A673 (cell line): ENCODE data around the gene SLC22A3. TPM values are rescaled to one million over a fixed set of nuclear protein-coding genes. Genes with fewer than 3 reads are reported as not detected.

Experiments used
- BruUV-seq: library from RNA; stranded (reverse); fragments of 400-500 nt; replicated peaks from 2 replicates; lab custom pipeline; 2021; lab: Mats Ljungman, UMichigan
- CTCF ChIA-PET: fragments of 300-600 bp; sonication (Branson Sonifier 250); formaldehyde crosslinking; loops from one replicate; lab custom pipeline; 2022; ENCODE audit warnings: antibody characterized with exemption; lab: Charles Lee
- POLR2A ChIA-PET: fragments of 300-600 bp; sonication (Branson Sonifier 250); formaldehyde crosslinking; loops from one replicate; lab custom pipeline; 2022; ENCODE audit warnings: antibody characterized with exemption; ENCODE audit not compliant: low non-redundant PET; lab: Charles Lee
- DNase-seq: peaks from one replicate; pipeline ENCODE4 v3.0.0-alpha.2; 2015; ENCODE audit warnings: low spot score
- H3K27ac ChIP-seq: fragments of 200-600 bp; sonication (generic); 2 replicates; pipeline ENCODE4 v1.5.1; 2016; ENCODE audit warnings: mixed run types, low read depth, mild to moderate bottlenecking, mixed read lengths, antibody characterized with exemption, low read length; ENCODE audit not compliant: poor library complexity, severe bottlenecking
- H3K27me3 ChIP-seq: fragments of 200-600 bp; sonication (generic); replicated peaks from 2 replicates; pipeline ENCODE4 v1.6.1; 2017; ENCODE audit warnings: mixed run types, low read depth, mild to moderate bottlenecking, mixed read lengths, antibody characterized with exemption, low read length; ENCODE audit not compliant: insufficient read depth, poor library complexity
- H3K36me3 ChIP-seq: fragments of 200-600 bp; sonication (generic); 2 replicates; pipeline ENCODE4 v1.6.1; 2016; ENCODE audit warnings: mixed run types, mild to moderate bottlenecking, mixed read lengths, antibody characterized with exemption, low read length; ENCODE audit not compliant: insufficient read depth, poor library complexity, severe bottlenecking
- H3K4me1 ChIP-seq: fragments of 200-600 bp; sonication (generic); 2 replicates; pipeline ENCODE4 v1.6.1; 2017; ENCODE audit warnings: mixed run types, mild to moderate bottlenecking, mixed read lengths, antibody characterized with exemption, low read length; ENCODE audit not compliant: insufficient read depth, poor library complexity, severe bottlenecking
- H3K4me3 ChIP-seq: fragments of 200-600 bp; sonication (generic); 2 replicates; pipeline ENCODE4 v1.5.1; 2016; ENCODE audit warnings: low read depth, mixed run types, mild to moderate bottlenecking, mixed read lengths, low read length; ENCODE audit not compliant: poor library complexity, severe bottlenecking
- H3K9me3 ChIP-seq: fragments of 200-600 bp; sonication (generic); 2 replicates; pipeline ENCODE4 v1.6.1; 2016; ENCODE audit warnings: mixed run types, low read depth, mild to moderate bottlenecking, mixed read lengths, antibody characterized with exemption, low read length; ENCODE audit not compliant: poor library complexity, severe bottlenecking
- CTCF ChIP-seq: fragments of 300-800, 200-600 bp; sonication (generic); conservative IDR thresholded peaks from 2 replicates; pipeline ENCODE4 v1.5.1; 2017; ENCODE audit warnings: low read depth, mild to moderate bottlenecking, antibody characterized with exemption, low read length, moderate library complexity, mixed read lengths
- EZH2 ChIP-seq: fragments of 200-600 bp; sonication (generic); IDR thresholded peaks from 2 replicates; pipeline ENCODE4 v1.6.1; 2017; ENCODE audit warnings: borderline replicate concordance, low read depth, mild to moderate bottlenecking, mixed read lengths, antibody characterized with exemption, low read length; ENCODE audit not compliant: poor library complexity, severe bottlenecking
- intact Hi-C: fragments of 100-400 bp; cut with micrococcal nuclease; formaldehyde crosslinking; loops from one replicate; pipeline ENCODE4 v1.10.0; 2022; ENCODE audit not compliant: unreplicated experiment
- total RNA-seq: library from RNA; stranded (reverse); gene quantifications from 2 replicates; pipeline ENCODE4 v1.2.3, GENCODE V29; 2021

Gene SLC22A3
- total RNA-seq, 1 experiment from 2014 or later: not detected

GRCh38 chr6:160327981-160328380 is 20.2 kb upstream of the SLC22A3 start:
- H3K9me3 ChIP-seq: no peaks in the 10 kb centered on the region
- intact Hi-C loops: no loop called here
- H3K4me3 ChIP-seq: no peak overlapping the region
- no peak for TF ChIP-seq CTCF
- no peak for TF ChIP-seq EZH2
- H3K4me1 ChIP-seq: no peaks in the 10 kb centered on the region
- BruUV-seq: no TSS peak
- H3K27ac ChIP-seq: no peak overlapping the region
- no peak for DNase-seq
- H3K36me3 ChIP-seq: no peaks in the 10 kb centered on the region
- peaks cover 38% of the 10 kb centered on the region for H3K27me3 ChIP-seq
- CTCF ChIA-PET: no interaction called here
- POLR2A ChIA-PET: no interaction called here

GRCh38 chr6:160328447-160328846 is 19.7 kb upstream of the SLC22A3 start:
- Histone ChIP-seq H3K9me3 (no peaks in the 10 kb centered on the region), H3K4me3 (no peak overlapping the region), H3K4me1 (no peaks in the 10 kb centered on the region), H3K27ac (no peak overlapping the region), H3K36me3 (no peaks in the 10 kb centered on the region), H3K27me3 (peaks cover 43% of the 10 kb centered on the region)
- BruUV-seq: no TSS peak
- POLR2A ChIA-PET: no interaction called here
- no peak for DNase-seq
- intact Hi-C loops: no loop called here
- TF ChIP-seq EZH2: no peak
- no peak for TF ChIP-seq CTCF
- CTCF ChIA-PET: no interaction called here

GRCh38 chr6:160329188-160329587 is 19.0 kb upstream of the SLC22A3 start:
- POLR2A ChIA-PET: no interaction called here
- DNase-seq: no peak

More at GRCh38 chr6:160329188-160329587, 19.0 kb upstream of the SLC22A3 start:
- H3K27me3 ChIP-seq: peaks cover 51% of the 10 kb centered on the region
- no peak overlapping the region for H3K4me3 ChIP-seq
- no TSS peak for BruUV-seq
- H3K9me3 ChIP-seq: no peaks in the 10 kb centered on the region
- no peak for TF ChIP-seq EZH2
- no peak for TF ChIP-seq CTCF
- no peaks in the 10 kb centered on the region for H3K36me3 ChIP-seq
- intact Hi-C loops: no loop called here
- H3K27ac ChIP-seq: no peak overlapping the region
- CTCF ChIA-PET: no interaction called here
- H3K4me1 ChIP-seq: no peaks in the 10 kb centered on the region
